GM19351 (cell line): ENCODE results near the gene GRK4.
"Not testable (repeated sequence)": the region's sequence is repeated elsewhere in the genome, so short reads cannot be mapped to it uniquely, and the experiment has no call there.

Source experiments
- ATAC-seq: cut with Tn5 transposase; IDR thresholded peaks from one replicate; pipeline ENCODE4 v1.9.1; 2021; ENCODE audit warnings: mild to moderate bottlenecking, moderate library complexity; ENCODE audit not compliant: unreplicated experiment

GRK4 gene

GRCh38 chr4:2941138-2942036, 22.0 kb upstream of the GRK4 start:
- no peak for ATAC-seq

- no peak for ATAC-seq
Observed at GRCh38 chr4:2942037-2942531, 21.3 kb upstream of the GRK4 start.

- ATAC-seq = no peak
Observed at GRCh38 chr4:2942532-2943363, 20.6 kb upstream of the GRK4 start.

- no peak for ATAC-seq
Observed at GRCh38 chr4:2943364-2944090, 19.8 kb upstream of the GRK4 start.

GRCh38 chr4:2944091-2944482, 19.3 kb upstream of the GRK4 start:
- no peak for ATAC-seq

- no peak for ATAC-seq
Observed at GRCh38 chr4:2944586-2945526, 18.5 kb upstream of the GRK4 start.

GRCh38 chr4:2945619-2946604, 17.5 kb upstream of the GRK4 start:
- not testable (repeated sequence) for ATAC-seq

- no peak for ATAC-seq
Observed at GRCh38 chr4:2946812-2947600, 16.4 kb upstream of the GRK4 start.

- no peak for ATAC-seq
Observed at GRCh38 chr4:2947926-2948325, 15.4 kb upstream of the GRK4 start.

GRCh38 chr4:2948895-2949781, 14.2 kb upstream of the GRK4 start:
- ATAC-seq = no peak

- ATAC-seq = no peak
Observed at GRCh38 chr4:2949782-2950125, 13.6 kb upstream of the GRK4 start.

GRCh38 chr4:2950221-2950989, 13.0 kb upstream of the GRK4 start:
- no peak for ATAC-seq

- ATAC-seq = no peak
Observed at GRCh38 chr4:2953496-2953895, 9.9 kb upstream of the GRK4 start.

- peak; percentile 65 for ATAC-seq
Observed at GRCh38 chr4:2954358-2955185, 8.8 kb upstream of the GRK4 start.
